Testis (tissue), 2 donors: ENCODE data around the gene RMI1.

Source experiments
- POLR2A ChIP-seq: fragments of 450-650 bp; IDR thresholded peaks from one replicate; pipeline ENCODE4 v1.6.1; 2017; ENCODE audit warnings: antibody characterized with exemption, mild to moderate bottlenecking, moderate library complexity
- TF ChIP-seq, protein P1 (sequence below), 3 experiments: fragments of 450-650 bp in 2 of 3; fragments of 200-600 bp in 1 of 3; sonication (generic) in 1 of 3; IDR thresholded peaks; one replicate each; pipeline ENCODE4 v1.5.1; 2016 to 2019; ENCODE audit warnings: antibody characterized with exemption in 3 of 3, mild to moderate bottlenecking in 2 of 3, moderate library complexity in 1 of 3

DNA sequence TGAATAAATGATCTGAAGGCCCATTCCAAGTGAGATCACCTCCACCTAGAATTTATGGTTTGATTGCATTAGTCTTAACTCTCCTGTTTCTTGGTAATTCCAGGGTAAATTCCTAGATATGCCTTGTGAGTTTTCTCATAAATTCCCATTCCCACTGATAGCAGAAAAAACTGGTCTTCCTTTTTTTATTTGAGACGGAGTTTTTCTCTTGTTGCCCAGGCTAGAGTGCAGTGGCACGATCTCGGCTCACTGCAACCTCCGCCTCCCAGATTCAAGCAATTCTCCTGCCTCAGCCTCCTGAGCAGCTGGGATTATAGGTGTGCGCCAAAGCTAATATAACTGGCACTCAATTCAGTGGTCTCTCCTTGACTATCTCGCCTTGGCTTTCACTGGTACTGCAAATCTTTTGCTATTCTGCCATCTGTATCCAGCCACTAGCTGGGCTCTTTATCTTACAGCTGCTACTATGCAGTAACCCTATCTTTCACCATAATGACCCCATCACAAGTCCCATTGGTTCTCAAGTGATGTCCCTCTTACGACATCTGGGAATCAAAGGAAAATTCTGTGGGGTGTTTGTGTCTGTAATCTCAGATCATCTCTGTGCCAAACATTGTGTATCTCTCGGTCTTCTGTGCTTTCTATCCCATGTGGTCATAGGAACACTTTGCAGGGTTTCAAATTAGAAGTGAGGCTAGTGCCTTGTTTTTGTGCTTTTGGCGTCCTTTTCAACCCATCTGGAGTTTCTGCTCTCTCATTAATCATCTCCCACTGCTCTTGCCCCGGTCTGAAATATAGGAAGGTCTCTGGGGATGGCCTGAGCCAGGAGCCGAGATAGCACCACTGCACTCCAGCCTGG, 15.0 kb upstream of the RMI1 start:
- TF ChIP-seq, protein P1, sequence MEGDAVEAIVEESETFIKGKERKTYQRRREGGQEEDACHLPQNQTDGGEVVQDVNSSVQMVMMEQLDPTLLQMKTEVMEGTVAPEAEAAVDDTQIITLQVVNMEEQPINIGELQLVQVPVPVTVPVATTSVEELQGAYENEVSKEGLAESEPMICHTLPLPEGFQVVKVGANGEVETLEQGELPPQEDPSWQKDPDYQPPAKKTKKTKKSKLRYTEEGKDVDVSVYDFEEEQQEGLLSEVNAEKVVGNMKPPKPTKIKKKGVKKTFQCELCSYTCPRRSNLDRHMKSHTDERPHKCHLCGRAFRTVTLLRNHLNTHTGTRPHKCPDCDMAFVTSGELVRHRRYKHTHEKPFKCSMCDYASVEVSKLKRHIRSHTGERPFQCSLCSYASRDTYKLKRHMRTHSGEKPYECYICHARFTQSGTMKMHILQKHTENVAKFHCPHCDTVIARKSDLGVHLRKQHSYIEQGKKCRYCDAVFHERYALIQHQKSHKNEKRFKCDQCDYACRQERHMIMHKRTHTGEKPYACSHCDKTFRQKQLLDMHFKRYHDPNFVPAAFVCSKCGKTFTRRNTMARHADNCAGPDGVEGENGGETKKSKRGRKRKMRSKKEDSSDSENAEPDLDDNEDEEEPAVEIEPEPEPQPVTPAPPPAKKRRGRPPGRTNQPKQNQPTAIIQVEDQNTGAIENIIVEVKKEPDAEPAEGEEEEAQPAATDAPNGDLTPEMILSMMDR (IDR thresholded peaks at IDR 0.05) = no peak
- no peak for TF ChIP-seq POLR2A
